Keratinocyte (primary cell): ENCODE measurements around the gene OR2T1. TPM values are rescaled to one million over a fixed set of nuclear protein-coding genes. Genes with fewer than 3 reads are reported as not detected.

Experiments used
- DNase-seq: peaks from one replicate; pipeline ENCODE4 v3.0.0-alpha.2; 2011; ENCODE audit warnings: low read depth, missing footprints, low spot score
- FAIRE-seq: peaks from 2 replicates; lab custom pipeline; 2011; peaks lifted over from hg19 to GRCh38; lab: Jason Lieb, UNC
- H2AFZ ChIP-seq: 2 replicates; pipeline ENCODE4 v1.6.0; 2012; ENCODE audit warnings: low read length, control low read depth, inconsistent platforms; ENCODE audit not compliant: control insufficient read depth
- H3K27ac ChIP-seq: 2 replicates; pipeline ENCODE4 v1.5.1; 2011; ENCODE audit warnings: low read length; ENCODE audit not compliant: control insufficient read depth, insufficient read depth
- H3K27me3 ChIP-seq: 3 replicates; pipeline ENCODE4 v1.6.0; 2011; ENCODE audit warnings: low read length; ENCODE audit not compliant: control insufficient read depth, insufficient read depth; ENCODE audit errors: extremely low read depth
- H3K36me3 ChIP-seq, 2 experiments: 2 replicates in 1 of 2; 3 replicates in 1 of 2; pipeline ENCODE4 v1.5.1; 2011; ENCODE audit warnings: low read length in 2 of 2, mild to moderate bottlenecking in 1 of 2; ENCODE audit not compliant: control insufficient read depth in 2 of 2, insufficient read depth in 2 of 2; ENCODE audit errors: extremely low read depth in 1 of 2
- H3K4me1 ChIP-seq: 3 replicates; pipeline ENCODE4 v1.5.1; 2011; ENCODE audit warnings: low read length; ENCODE audit not compliant: control insufficient read depth, insufficient read depth; ENCODE audit errors: extremely low read depth
- H3K4me2 ChIP-seq: 3 replicates; pipeline ENCODE4 v1.6.0; 2011; ENCODE audit warnings: low read depth, low read length; ENCODE audit not compliant: control insufficient read depth, insufficient read depth; ENCODE audit errors: extremely low read depth
- H3K4me3 ChIP-seq, 3 experiments: fragments of 200-600 bp in 1 of 3; sonication (generic) in 1 of 3; 2 replicates in 2 of 3; 3 replicates in 1 of 3; pipeline ENCODE4 v1.5.1; 2011 to 2016; ENCODE audit warnings: low read length in 3 of 3, mild to moderate bottlenecking in 3 of 3, control low read depth in 2 of 3, inconsistent platforms in 1 of 3, low read depth in 1 of 3, mixed read lengths in 1 of 3, mixed run types in 1 of 3, moderate library complexity in 1 of 3; ENCODE audit not compliant: control insufficient read depth in 2 of 3, insufficient read depth in 2 of 3; ENCODE audit errors: extremely low read depth in 1 of 3
- H3K79me2 ChIP-seq: 2 replicates; pipeline ENCODE4 v1.6.0; 2012; ENCODE audit warnings: low read length; ENCODE audit not compliant: control insufficient read depth, insufficient read depth
- H3K9ac ChIP-seq: 3 replicates; pipeline ENCODE4 v1.6.0; 2011; ENCODE audit warnings: low read length; ENCODE audit not compliant: control insufficient read depth, insufficient read depth; ENCODE audit errors: extremely low read depth
- H3K9me1 ChIP-seq: 3 replicates; pipeline ENCODE4 v1.6.0; 2011; ENCODE audit warnings: low read length; ENCODE audit not compliant: control insufficient read depth, insufficient read depth; ENCODE audit errors: extremely low read depth
- H3K9me3 ChIP-seq: 2 replicates; pipeline ENCODE4 v1.5.1; 2012; ENCODE audit warnings: low read depth, low read length; ENCODE audit not compliant: control insufficient read depth
- H4K20me1 ChIP-seq: 3 replicates; pipeline ENCODE4 v1.6.0; 2011; ENCODE audit warnings: low read length; ENCODE audit not compliant: control insufficient read depth, insufficient read depth; ENCODE audit errors: extremely low read depth
- CTCF ChIP-seq, 3 experiments: IDR thresholded peaks in 1 of 3; conservative IDR thresholded peaks in 1 of 3; optimal IDR thresholded peaks in 1 of 3; 2 replicates in 2 of 3; 3 replicates in 1 of 3; pipeline versions ENCODE3 to v1.5.1; 2011; ENCODE audit warnings: low read length in 3 of 3, mild to moderate bottlenecking in 3 of 3, moderate library complexity in 2 of 3, control low read depth in 1 of 3, inconsistent platforms in 1 of 3; ENCODE audit not compliant: insufficient read depth in 2 of 3; ENCODE audit errors: extremely low read depth in 1 of 3
- EZH2 ChIP-seq: IDR thresholded peaks from one replicate; pipeline ENCODE4 v1.6.1; 2012; ENCODE audit warnings: inconsistent platforms, mild to moderate bottlenecking, low read length, moderate library complexity
- dilution Hi-C: fragments of 300-500 bp; cut with MboI; formaldehyde crosslinking; loops from one replicate; pipeline ENCODE4 v1.7.0; 2020; ENCODE audit warnings: low sequenced_read_pairs; ENCODE audit not compliant: extremely low pct_ligation_motif_present
- polyA plus RNA-seq, 5 experiments: library from polyadenylated mRNA; depleted of rRNA in 3 of 5; stranded (reverse) in 3 of 5; stranded (forward) in 1 of 5; unstranded in 1 of 5; fragments of >200 nt; gene quantifications; 1 replicate in 1 of 5; 2 replicates in 3 of 5; 3 replicates in 1 of 5; pipeline versions ENCODE4 v1.2.1 to v1.2.3, GENCODE V29; 2011 to 2012; ENCODE audit warnings: missing spikeins in 2 of 5, low read depth in 1 of 5, low replicate concordance in 1 of 5

The OR2T1 gene
- polyA plus RNA-seq, 1 donor (not counting 4 experiments of a cell fraction or from before 2014, with no cell fraction given), result not detected

DNA sequence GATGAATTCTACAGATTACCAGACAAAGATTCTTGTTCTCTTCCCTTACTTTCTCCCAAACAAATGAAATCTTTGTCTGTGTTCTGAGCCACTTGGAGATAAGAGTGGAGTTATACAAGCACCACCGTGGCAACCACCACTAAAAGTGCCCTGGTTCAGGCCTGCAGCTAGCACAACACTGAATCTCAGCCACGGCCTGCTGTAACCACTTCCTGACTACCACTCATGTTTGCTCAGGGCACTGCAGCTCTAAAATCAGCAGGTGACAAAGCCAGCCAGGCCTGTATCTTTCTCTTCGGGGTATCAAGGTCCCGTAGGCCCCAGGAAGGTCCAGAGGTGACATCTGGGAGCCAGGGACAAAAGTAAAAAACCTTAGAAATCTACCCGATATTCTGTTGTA lies 30.5 kb upstream of the OR2T1 start:
- no peak overlapping the region for H3K9ac ChIP-seq
- H3K36me3 ChIP-seq, result no peaks in the 10 kb centered on the region
- H3K4me1 ChIP-seq, result no peaks in the 10 kb centered on the region
- FAIRE-seq (no peak), DNase-seq (no peak)
- H3K27me3 ChIP-seq, result no peaks in the 10 kb centered on the region
- no peak overlapping the region for H2AFZ ChIP-seq
- no peaks in the 10 kb centered on the region for H4K20me1 ChIP-seq
- TF ChIP-seq CTCF (optimal IDR thresholded peaks at IDR 0.05 in 1 of 3, IDR thresholded peaks at IDR 0.05 in 1 of 3, conservative IDR thresholded peaks at IDR 0.05 in 1 of 3; ENCODE audit: extremely low read depth in 1 of 3, insufficient read depth in 2 of 3, low read length in 3 of 3), result no peak
- no peak for TF ChIP-seq EZH2
- H3K79me2 ChIP-seq, result no peaks in the 10 kb centered on the region
- H3K9me3 ChIP-seq, result no peaks in the 10 kb centered on the region
- H3K4me2 ChIP-seq, result no peak overlapping the region
- no peaks in the 10 kb centered on the region for H3K9me1 ChIP-seq
- dilution Hi-C loops, result no loop called here
- H3K27ac ChIP-seq, result no peak overlapping the region
- H3K4me3 ChIP-seq, result no peak overlapping the region

- Histone ChIP-seq H3K79me2 (no peaks in the 10 kb centered on the region), H3K9me3 (no peaks in the 10 kb centered on the region), H3K36me3 (no peaks in the 10 kb centered on the region), H3K4me1 (no peaks in the 10 kb centered on the region), H3K27ac (no peak overlapping the region), H3K9me1 (no peaks in the 10 kb centered on the region), H3K9ac (no peak overlapping the region), H2AFZ (no peak overlapping the region), H3K4me3 (no peak overlapping the region), H4K20me1 (no peaks in the 10 kb centered on the region), H3K27me3 (no peaks in the 10 kb centered on the region), H3K4me2 (no peak overlapping the region)
- TF ChIP-seq EZH2 (no peak), CTCF (optimal IDR thresholded peaks at IDR 0.05 in 1 of 3, IDR thresholded peaks at IDR 0.05 in 1 of 3, conservative IDR thresholded peaks at IDR 0.05 in 1 of 3; ENCODE audit: extremely low read depth in 1 of 3, insufficient read depth in 2 of 3, low read length in 3 of 3) (no peak)
- FAIRE-seq (no peak), DNase-seq (no peak)
- dilution Hi-C loops, result no loop called here
Observed at GRCh38 chr1:248373761-248374160, 29.1 kb upstream of the OR2T1 start.
